LHCN-M2 (cell line): ENCODE results near the gene ANXA6. TPM values are rescaled to one million over a fixed set of nuclear protein-coding genes. Genes with fewer than 3 reads are reported as not detected.
A peak's percentile ranks its signal among the peaks of the same experiment; 100 is the strongest.

Experiments used
- DNase-seq: peaks from one replicate; pipeline ENCODE4 v3.0.0-alpha.2; 2012; ENCODE audit warnings: low read depth
- total RNA-seq: library from RNA; depleted of rRNA; stranded (reverse); fragments of >200 nt; gene quantifications from 2 replicates; pipeline ENCODE4 v1.2.3, GENCODE V29; 2014

The ANXA6 gene
- total RNA-seq, 1 experiment from 2014 or later: 795 TPM

GRCh38 chr5:151130922-151131891, 26.4 kb downstream of the ANXA6 start:
- DNase-seq: no peak

GRCh38 chr5:151130235-151130921, 27.2 kb downstream of the ANXA6 start:
- no peak for DNase-seq

GRCh38 chr5:151128817-151129216, 28.8 kb downstream of the ANXA6 start:
- DNase-seq: no peak

- DNase-seq: no peak
Measured at GRCh38 chr5:151127926-151128325, 29.7 kb downstream of the ANXA6 start.

- DNase-seq: peak; percentile 86
Measured at GRCh38 chr5:151126199-151126645, 31.4 kb downstream of the ANXA6 start.

- DNase-seq: no peak
Measured at GRCh38 chr5:151125421-151125820, 32.2 kb downstream of the ANXA6 start.

- peak; percentile 38 for DNase-seq
Measured at GRCh38 chr5:151123897-151124751, 33.5 kb downstream of the ANXA6 start.

- no peak for DNase-seq
Measured at GRCh38 chr5:151122828-151123227, 34.8 kb downstream of the ANXA6 start.

- DNase-seq: no peak
Measured at GRCh38 chr5:151121665-151122064, 35.9 kb downstream of the ANXA6 start.

GRCh38 chr5:151121095-151121494, 36.5 kb downstream of the ANXA6 start:
- DNase-seq: no peak

GRCh38 chr5:151118913-151119575, 38.5 kb downstream of the ANXA6 start:
- DNase-seq: no peak

GRCh38 chr5:151115272-151115905, 42.2 kb downstream of the ANXA6 start:
- DNase-seq: peak; percentile 59

GRCh38 chr5:151113651-151114050, 43.9 kb downstream of the ANXA6 start:
- DNase-seq: no peak

- no peak for DNase-seq
Measured at GRCh38 chr5:151110992-151111391, 46.6 kb downstream of the ANXA6 start.

GRCh38 chr5:151110122-151110681, 47.4 kb downstream of the ANXA6 start:
- no peak for DNase-seq

- no peak for DNase-seq
Measured at GRCh38 chr5:151108566-151108965, 49.0 kb downstream of the ANXA6 start.

GRCh38 chr5:151107738-151108520, 49.6 kb downstream of the ANXA6 start:
- no peak for DNase-seq

GRCh38 chr5:151107084-151107483, 50.5 kb downstream of the ANXA6 start:
- no peak for DNase-seq

- no peak for DNase-seq
Measured at GRCh38 chr5:151106509-151106908, 51.1 kb downstream of the ANXA6 start.
